Activated T-cell treated with anti-CD3 and anti-CD28 coated beads, Interleukin-2, amount 50 U/mL, for 24 hours (primary cell): ENCODE data around the gene SLC19A1.
A peak's percentile ranks its signal among the peaks of the same experiment; 100 is the strongest.

Experiments
- DNase-seq: peaks from one replicate; pipeline ENCODE4 v3.0.0-alpha.2; 2020
- H3K27ac Mint-ChIP-seq: 2 replicates; pipeline ENCODE4 v1.8.0; 2020; ENCODE audit warnings: mild to moderate bottlenecking, mixed read lengths
- H3K27me3 Mint-ChIP-seq: 2 replicates; pipeline ENCODE4 v1.8.0; 2020; ENCODE audit warnings: mixed read lengths
- H3K36me3 Mint-ChIP-seq: 2 replicates; pipeline ENCODE4 v1.8.0; 2020; ENCODE audit warnings: low read depth, mixed read lengths
- H3K4me1 Mint-ChIP-seq: 2 replicates; pipeline ENCODE4 v1.8.0; 2020; ENCODE audit warnings: low read depth, mixed read lengths
- H3K4me3 Mint-ChIP-seq: 2 replicates; pipeline ENCODE4 v1.8.0; 2020; ENCODE audit warnings: mild to moderate bottlenecking, moderate library complexity, mixed read lengths
- H3K9me3 Mint-ChIP-seq: 2 replicates; pipeline ENCODE4 v1.8.0; 2020; ENCODE audit warnings: mixed read lengths

SLC19A1 gene

DNA sequence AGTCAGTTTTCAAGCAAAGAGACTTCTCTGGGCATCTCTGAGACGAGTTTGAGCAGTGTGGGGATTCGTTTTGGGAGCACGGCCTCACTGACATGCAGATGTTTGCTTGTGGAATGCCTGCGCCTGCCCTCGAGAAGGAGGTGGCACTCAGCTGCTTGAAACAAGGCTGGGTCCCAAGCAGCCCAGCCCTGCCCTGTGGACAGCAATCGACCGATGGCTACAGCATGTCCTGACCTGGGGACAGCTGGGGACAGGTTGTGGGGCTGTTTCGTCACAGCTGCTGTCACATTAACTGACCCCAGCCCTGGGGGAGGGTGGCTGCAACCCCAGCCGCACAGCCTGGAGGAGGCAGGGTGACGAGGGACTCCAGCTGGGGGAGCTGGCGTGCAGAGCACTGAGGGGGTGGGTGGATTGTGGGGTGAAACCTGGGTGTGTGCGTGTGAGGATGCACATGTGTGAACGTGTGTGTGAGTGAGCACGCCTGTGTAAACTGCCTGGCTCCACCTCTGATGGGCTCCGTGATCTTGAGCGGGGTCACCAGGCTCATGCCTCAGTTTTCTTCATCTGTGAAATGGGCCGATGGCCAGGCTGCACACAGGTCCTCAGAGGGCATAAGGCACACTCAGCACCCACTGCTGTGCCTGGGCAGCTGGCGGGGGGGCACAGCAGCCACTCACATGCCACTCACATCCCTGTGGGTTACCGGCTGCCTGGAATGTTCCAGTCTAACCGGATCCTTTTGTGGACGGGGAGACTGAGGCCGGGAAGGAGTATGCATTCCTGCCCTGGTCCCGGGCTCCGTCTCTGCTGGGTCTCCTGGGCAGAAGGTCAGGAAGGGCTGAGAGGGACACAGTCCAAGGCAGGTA lies 87.9 kb downstream of the SLC19A1 start:
- Mint-ChIP-seq H3K27ac (no peak overlapping the region), H3K4me1 (no peaks in the 10 kb centered on the region), H3K36me3 (no peaks in the 10 kb centered on the region), H3K9me3 (peaks cover 9% of the 10 kb centered on the region), H3K27me3 (no peaks in the 10 kb centered on the region), H3K4me3 (no peak overlapping the region)
- no peak for DNase-seq

DNA sequence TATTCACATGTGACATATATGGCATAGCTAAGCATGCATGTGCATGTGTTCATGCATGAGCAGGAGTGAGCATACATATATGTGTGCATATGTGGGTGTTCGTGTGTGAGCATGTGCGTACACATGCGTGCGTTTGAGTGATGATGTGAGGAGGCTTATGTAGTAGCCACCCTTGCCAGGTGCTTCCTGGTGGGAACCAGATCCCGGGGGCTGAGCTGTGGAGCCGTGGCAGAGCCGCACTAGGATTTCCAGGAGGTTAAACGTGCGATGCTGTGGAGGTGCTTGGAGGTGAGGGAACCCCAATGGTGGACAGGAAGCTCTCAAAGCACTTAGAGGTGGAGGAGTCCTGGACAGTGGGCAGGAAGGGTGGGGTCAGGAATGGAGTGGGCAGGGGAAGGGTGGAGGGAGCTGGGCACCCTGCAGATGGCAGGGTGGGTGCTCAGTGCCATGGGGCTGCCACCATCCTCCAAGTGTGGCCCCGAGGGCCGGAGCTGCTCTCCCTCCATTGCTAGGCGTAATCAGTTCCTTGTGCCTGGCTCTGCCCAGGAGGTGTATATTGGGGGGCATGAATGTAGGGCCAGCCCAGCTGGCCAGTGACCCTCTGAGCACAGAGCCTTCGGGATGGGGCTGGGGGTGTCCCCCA lies 88.8 kb downstream of the SLC19A1 start:
- Mint-ChIP-seq H3K36me3 (no peaks in the 10 kb centered on the region), H3K4me3 (no peak overlapping the region), H3K27ac (peak overlapping the region; percentile 15), H3K27me3 (peaks cover under 1% of the 10 kb centered on the region), H3K9me3 (peaks cover 9% of the 10 kb centered on the region), H3K4me1 (no peaks in the 10 kb centered on the region)
- DNase-seq: no peak

DNA sequence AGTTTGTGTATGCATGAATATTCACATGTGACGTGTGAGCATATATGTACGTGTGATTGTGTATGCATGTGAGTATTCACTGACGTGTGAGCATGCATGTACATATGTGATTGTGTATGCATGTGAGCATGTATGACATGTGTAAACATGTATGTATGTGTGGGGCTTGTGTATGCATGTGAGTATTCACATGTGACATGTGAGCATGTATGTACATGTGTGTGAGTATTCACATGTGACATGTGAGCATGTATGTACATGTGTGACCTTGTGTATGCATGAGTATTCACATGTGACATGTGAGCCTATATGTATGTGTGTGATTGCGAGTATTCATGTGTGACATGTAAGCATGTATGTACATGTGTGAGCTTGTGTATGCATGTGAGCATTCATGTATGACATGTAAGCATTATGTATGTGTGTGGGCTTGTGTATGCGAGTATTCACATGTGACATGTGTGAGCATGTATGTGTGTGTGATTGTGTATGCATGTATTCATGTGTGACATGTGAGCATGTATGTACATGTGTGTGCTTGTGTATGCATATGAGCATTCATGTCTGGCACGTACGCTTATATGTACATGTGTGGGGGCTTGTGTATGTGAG lies 89.4 kb downstream of the SLC19A1 start:
- DNase-seq: no peak
- no peak overlapping the region for H3K27ac Mint-ChIP-seq
- peaks cover 9% of the 10 kb centered on the region for H3K9me3 Mint-ChIP-seq
- H3K36me3 Mint-ChIP-seq: no peaks in the 10 kb centered on the region
- H3K4me3 Mint-ChIP-seq: no peak overlapping the region
- H3K27me3 Mint-ChIP-seq: peaks cover 5% of the 10 kb centered on the region
- H3K4me1 Mint-ChIP-seq: no peaks in the 10 kb centered on the region

DNA sequence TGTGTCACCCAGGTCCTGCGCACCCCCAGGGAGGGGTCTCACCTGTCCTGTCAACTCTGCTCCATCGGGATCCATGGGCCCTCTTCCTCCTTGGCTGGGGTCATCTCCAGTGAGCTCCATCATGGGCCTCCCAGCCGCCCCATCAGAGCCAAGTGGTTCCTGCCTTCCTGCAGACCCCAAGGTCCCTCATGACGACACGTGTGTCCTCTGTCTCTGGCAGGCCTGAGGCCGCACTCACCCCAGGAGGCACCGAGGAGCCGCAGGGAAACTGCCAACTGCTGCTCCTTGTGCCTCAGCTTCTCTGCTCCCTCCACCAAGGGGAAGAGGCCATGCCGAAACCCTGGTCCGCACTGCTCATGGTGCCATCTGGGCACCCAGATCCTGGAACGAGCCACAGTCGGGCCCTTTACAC lies 90.5 kb downstream of the SLC19A1 start:
- Mint-ChIP-seq H3K36me3 (no peaks in the 10 kb centered on the region), H3K27ac (no peak overlapping the region), H3K9me3 (peaks cover 10% of the 10 kb centered on the region), H3K27me3 (peaks cover 7% of the 10 kb centered on the region), H3K4me1 (no peaks in the 10 kb centered on the region), H3K4me3 (no peak overlapping the region)
- no peak for DNase-seq

DNA sequence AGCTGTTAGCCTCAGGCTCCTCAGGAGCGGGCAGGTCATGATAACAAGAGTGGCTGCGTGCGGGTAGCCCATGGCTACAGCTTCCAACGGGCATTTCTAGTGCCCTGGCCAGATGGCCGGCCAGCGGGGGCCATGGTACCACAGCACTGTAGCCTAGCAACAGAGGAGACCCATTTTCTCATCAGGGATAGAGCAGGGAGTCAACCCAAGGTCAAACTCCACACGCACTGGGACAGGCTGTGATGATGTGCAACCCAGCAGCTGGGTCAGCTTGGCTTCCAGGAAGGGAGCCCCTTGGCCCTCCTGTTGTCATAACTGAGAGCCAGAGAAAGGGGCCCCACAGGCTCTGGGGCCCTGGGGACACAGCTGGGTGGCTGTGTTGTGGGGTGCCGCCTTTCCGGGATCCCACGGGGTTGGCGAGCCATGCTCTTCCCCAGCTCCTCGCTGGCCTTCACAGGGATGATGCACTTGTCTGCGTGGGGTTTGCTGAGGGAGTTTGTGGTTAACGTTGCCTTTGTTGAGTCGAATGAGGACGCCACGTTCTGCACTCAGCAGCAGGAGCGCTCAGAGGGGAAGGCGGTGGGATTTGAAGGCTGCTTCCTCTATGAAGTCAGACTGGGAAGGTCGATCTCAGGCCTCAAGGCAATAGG lies 91.0 kb downstream of the SLC19A1 start:
- Mint-ChIP-seq H3K27me3 (peaks cover 8% of the 10 kb centered on the region), H3K27ac (no peak overlapping the region), H3K4me1 (no peaks in the 10 kb centered on the region), H3K4me3 (no peak overlapping the region), H3K36me3 (no peaks in the 10 kb centered on the region), H3K9me3 (peaks cover 11% of the 10 kb centered on the region)
- no peak for DNase-seq

DNA sequence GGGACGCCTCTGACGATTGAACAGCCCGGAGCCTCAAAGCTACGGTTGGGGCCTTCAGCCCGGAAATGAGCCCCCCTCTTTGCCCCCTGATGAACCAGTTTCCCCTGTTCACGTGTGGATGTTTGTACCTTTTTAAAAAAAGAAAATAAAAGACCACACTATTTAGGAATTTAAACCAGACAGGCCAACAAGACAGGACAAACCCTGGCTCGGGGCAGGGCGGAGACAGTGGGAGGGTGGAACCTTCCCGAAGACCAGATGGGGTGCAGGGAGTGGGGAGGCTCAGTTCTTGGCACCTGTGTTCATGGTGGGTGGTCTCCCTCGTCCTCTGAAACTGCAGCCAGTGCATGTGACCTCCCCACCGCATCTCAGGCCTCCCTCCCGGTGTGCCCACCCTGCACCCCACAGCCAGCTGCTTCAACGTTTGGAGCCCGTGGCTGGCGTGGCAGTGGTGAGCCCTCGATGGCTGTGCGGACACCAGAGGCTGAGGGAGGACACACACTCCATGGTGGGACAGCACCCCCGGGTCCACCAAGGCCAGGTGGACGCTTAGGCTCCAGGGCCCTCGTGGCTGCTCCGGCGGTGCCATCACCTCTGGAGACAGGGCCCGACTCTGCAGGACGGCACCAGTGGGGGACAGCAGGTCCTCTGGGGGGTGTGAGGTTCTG lies 91.7 kb downstream of the SLC19A1 start:
- Mint-ChIP-seq H3K27me3 (peaks cover 11% of the 10 kb centered on the region), H3K4me1 (peaks cover 2% of the 10 kb centered on the region), H3K9me3 (peaks cover 14% of the 10 kb centered on the region), H3K4me3 (no peak overlapping the region), H3K36me3 (no peaks in the 10 kb centered on the region), H3K27ac (no peak overlapping the region)
- DNase-seq: no peak

DNA sequence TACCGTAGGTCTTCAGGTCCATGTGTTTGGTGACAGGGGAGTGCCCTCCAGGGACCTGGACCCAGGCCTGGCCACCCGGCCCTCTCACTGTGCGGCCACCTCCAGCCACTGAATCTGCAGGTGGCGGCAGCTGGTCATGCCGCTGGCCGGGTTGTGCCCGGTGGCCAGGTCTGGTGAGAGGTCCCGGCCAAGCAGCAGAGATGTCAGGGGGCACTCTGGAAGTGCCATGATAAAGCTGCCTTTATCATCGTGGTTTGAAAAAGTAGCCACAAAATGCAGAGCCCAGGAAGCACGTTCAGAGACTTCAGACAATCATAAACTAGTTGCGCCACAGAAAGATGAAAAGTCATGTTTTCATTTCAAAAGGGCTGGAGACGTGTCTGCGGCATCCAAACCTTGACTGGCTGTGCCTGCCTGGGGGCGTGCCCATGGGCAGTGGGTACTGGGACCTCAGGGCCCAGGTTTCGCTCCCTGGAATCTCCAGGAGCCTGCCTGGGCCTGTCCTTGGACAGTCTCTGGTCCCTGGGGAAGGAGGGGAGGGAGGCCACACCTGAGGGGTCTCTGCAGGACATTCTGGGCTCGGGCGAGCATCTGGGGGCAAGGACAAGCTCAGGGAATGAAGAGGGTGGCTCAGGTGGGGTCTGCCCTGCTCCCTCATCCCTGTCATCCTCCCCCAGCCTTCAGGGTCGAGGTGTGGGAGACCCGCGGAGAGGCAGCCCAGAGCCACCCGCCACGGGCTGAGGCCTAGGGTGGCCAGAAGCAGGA lies 92.4 kb downstream of the SLC19A1 start:
- no peak for DNase-seq
- Mint-ChIP-seq H3K27ac (no peak overlapping the region), H3K36me3 (no peaks in the 10 kb centered on the region), H3K4me3 (no peak overlapping the region), H3K9me3 (peaks cover 14% of the 10 kb centered on the region), H3K27me3 (peaks cover 16% of the 10 kb centered on the region), H3K4me1 (peaks cover 8% of the 10 kb centered on the region)

DNA sequence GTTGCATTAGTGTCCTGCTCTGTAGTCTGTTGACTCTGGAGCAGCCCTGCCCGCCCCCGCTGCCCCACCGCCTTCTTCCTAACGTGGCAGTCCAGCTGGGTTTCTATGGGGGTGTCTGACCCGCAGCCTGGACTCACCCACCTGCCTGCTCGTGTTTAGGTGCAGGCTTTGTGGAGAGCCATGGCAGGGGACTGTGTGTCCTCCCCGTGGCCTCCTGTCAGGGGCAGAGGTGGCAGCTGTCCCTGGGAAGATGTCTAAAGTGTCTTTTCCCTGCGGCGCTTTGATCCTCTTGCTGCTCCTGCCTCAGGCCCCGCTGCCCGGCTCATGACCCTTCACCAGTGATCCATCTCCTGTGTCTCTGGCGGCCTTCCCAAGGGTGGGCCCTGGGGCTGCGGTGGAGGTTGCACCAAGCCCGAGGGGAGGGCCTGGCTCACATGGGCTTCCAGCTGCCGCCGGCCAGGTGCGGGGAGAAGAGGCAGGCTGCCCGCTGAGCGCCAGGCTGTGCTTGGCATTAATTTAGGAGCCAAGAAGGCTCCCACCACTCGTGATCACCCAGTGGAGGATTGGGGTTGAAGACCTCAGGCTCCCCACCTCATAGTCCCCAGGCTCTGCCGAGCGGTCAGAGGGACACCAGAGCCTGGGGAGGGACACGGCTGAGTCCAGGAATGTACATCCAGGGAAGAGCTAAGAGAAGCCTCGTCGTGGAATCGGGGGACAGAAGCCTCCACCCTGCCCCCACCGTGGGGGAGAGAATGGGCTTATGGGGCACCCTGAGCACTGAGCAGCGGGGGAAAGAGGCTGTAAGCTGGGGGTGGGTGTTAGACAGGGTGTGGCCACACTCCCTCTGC lies 93.2 kb downstream of the SLC19A1 start:
- peaks cover 24% of the 10 kb centered on the region for H3K27me3 Mint-ChIP-seq
- no peak overlapping the region for H3K27ac Mint-ChIP-seq
- no peak for DNase-seq
- H3K4me1 Mint-ChIP-seq: peaks cover 13% of the 10 kb centered on the region
- H3K36me3 Mint-ChIP-seq: no peaks in the 10 kb centered on the region
- no peak overlapping the region for H3K4me3 Mint-ChIP-seq
- peaks cover 14% of the 10 kb centered on the region for H3K9me3 Mint-ChIP-seq

DNA sequence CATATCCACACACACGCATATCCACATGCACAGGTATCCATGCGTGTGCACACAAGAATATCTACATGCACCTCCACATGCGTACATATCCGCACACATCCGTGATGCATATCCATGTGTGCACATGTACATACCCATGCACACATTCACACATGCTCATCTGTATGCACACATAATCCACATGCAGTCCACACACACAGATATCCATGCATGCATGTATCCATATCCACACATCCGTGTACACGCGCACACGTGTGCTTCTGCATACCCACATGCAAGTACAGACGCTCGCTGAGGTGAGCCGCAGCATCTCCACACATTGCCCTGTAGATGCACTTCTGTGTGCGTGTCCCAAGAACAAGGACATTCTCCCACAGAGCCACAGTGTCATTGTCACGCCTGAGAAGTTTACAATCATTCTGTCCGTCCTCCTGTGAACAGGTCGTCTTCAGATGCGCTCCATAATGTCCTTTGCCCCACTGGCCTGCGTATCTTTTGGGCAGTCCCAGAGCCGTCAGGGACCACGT lies 93.9 kb downstream of the SLC19A1 start:
- no peak for DNase-seq
- Mint-ChIP-seq H3K27me3 (peaks cover 26% of the 10 kb centered on the region), H3K27ac (no peak overlapping the region), H3K36me3 (no peaks in the 10 kb centered on the region), H3K4me3 (no peak overlapping the region), H3K9me3 (peaks cover 14% of the 10 kb centered on the region), H3K4me1 (peaks cover 13% of the 10 kb centered on the region)
